Measurements from ENCODE around the gene SLC24A5. TPM values are rescaled to one million over a fixed set of nuclear protein-coding genes. Genes with fewer than 3 reads are reported as not detected.
A peak's percentile ranks its signal among the peaks of the same experiment; 100 is the strongest.

Gene SLC24A5
- total and polyA plus RNA-seq, 7 experiments from 2014 or later = not detected

DNA sequence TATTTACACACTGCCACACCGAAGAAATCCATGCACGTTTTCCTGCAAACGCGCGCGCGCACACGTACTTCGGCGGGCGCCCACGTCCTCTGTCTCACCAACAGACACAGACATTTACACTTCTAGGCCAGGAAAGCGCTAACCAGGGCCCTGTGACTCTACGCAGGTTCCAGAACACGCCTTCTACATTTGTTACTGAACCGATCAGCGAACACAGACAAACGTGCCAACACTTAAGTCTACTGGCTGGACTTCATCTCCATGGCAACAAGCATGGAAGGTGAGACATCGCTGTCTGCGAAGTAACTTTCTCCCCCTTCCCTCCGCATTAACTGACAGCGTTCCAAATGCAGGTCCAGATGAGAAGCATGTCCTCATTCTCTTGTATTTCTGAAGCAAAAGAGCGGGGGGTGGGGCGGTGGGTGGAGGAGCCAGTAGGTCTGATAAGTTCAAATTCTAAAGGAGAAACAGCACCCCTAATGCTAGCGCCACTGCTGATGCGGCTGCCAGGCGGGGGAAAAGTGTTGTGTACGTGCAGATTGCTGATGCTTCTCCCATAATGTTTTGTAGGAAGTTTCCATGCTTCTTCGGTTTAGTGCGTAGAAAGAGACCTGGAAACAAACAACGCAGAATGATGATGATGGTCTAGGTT lies 70.9 kb downstream of the SLC24A5 start, which contains the start of gene CTXN2:
TSS of gene CTXN2 (plus strand) at position 92 of the 652 bp plus-strand sequence. CDS start 9,636 bp downstream, outside the sequence.
- Mint-ChIP-seq H3K4me1 (peaks cover 0 to 5% (median 0%) of the 10 kb centered on the region in 7 donors), H3K36me3 (no peaks in the 10 kb centered on the region), H3K27me3 (peaks cover 33 to 65% (median 56%) of the 10 kb centered on the region in 5 donors), H3K27ac (no peak within 1 kb of the TSS), H3K4me3 (peak within 1 kb of the TSS in 2 of 10 donors; percentile 4 to 26), H3K9me3 (peaks cover 1 to 14% (median 4%) of the 10 kb centered on the region in 11 donors)
- H3K27ac ChIP-seq (ENCODE audit: low read depth, low read length) = no peak within 1 kb of the TSS
- CTCF ChIA-PET = no interaction called here
- H3K4me1 ChIP-seq (ENCODE audit: control insufficient read depth in 2 of 2, insufficient read depth in 2 of 2, low read length in 2 of 2) = no peaks in the 10 kb centered on the region
- DNase-seq (no peak), ATAC-seq (no peak)
- peaks cover 0 to 6% of the 10 kb centered on the region in 2 donors for H3K27me3 ChIP-seq (ENCODE audit: control insufficient read depth in 2 of 2, insufficient read depth in 2 of 2, low read length in 2 of 2)
- H3K9me3 ChIP-seq (ENCODE audit: control insufficient read depth in 2 of 3, low read length in 3 of 3) = no peaks in the 10 kb centered on the region
- POLR2A ChIA-PET = no interaction called here
- H3K4me3 ChIP-seq (ENCODE audit: low read length) = no peak within 1 kb of the TSS
- intact Hi-C loops (cut with micrococcal nuclease) = loop anchor here in 1 of 2 donors (5.0 kb wide), 1 partner anchor 696 kb away; no protein-coding TSS in a partner anchor
- no peaks in the 10 kb centered on the region for H3K36me3 ChIP-seq (ENCODE audit: control insufficient read depth in 2 of 3, insufficient read depth in 3 of 3, low read length in 3 of 3)

Other genes with a start within 250 kb of the SLC24A5 start
- 10 to 100 TPM; 16.4 to 29.1 (median 17.8) TPM for gene MYEF2, start 57.3 kb downstream of the SLC24A5 start, total RNA-seq
- gene MYEF2, start 57.3 kb downstream of the SLC24A5 start, polyA plus RNA-seq = 1 to 10 TPM; 1.4 to 1.8 TPM
- not detected for gene CTXN2, start 70.7 kb downstream of the SLC24A5 start, total RNA-seq
- gene CTXN2, start 70.7 kb downstream of the SLC24A5 start, polyA plus RNA-seq = not detected
- not detected for gene SLC12A1, start 85.3 kb downstream of the SLC24A5 start, total RNA-seq
- not detected for gene SLC12A1, start 85.3 kb downstream of the SLC24A5 start, polyA plus RNA-seq
- gene DUT, start 210.4 kb downstream of the SLC24A5 start, total RNA-seq = 100 to 1,000 TPM in 3 of 5 experiments, 10 to 100 TPM in 2; 54.7 to 219 (median 116) TPM
- gene DUT, start 210.4 kb downstream of the SLC24A5 start, polyA plus RNA-seq = 100 to 1,000 TPM; 115 to 134 TPM

Data from naive thymus-derived CD4-positive, alpha-beta T cell (primary cell).